Fibroblast of skin of scalp (primary cell): ENCODE results near the gene CRYBG2. TPM values are rescaled to one million over a fixed set of nuclear protein-coding genes. Genes with fewer than 3 reads are reported as not detected.
"Not testable (repeated sequence)": the region's sequence is repeated elsewhere in the genome, so short reads cannot be mapped to it uniquely, and the experiment has no call there.

Source experiments
- DNase-seq: peaks from one replicate; pipeline ENCODE4 v3.0.0-alpha.2; 2013
- polyA plus RNA-seq, 2 experiments: library from polyadenylated mRNA; unstranded; fragments of 120-200 nt; gene quantifications; one replicate each; pipeline ENCODE4 v1.2.1, GENCODE V29; 2013; ENCODE audit not compliant: insufficient read length in 2 of 2

CRYBG2 gene
- not detected for polyA plus RNA-seq (2013, experiment 1 of 2; ENCODE audit: insufficient read length)
- polyA plus RNA-seq (2013, experiment 2 of 2; ENCODE audit: insufficient read length) = 0.04 TPM

DNA sequence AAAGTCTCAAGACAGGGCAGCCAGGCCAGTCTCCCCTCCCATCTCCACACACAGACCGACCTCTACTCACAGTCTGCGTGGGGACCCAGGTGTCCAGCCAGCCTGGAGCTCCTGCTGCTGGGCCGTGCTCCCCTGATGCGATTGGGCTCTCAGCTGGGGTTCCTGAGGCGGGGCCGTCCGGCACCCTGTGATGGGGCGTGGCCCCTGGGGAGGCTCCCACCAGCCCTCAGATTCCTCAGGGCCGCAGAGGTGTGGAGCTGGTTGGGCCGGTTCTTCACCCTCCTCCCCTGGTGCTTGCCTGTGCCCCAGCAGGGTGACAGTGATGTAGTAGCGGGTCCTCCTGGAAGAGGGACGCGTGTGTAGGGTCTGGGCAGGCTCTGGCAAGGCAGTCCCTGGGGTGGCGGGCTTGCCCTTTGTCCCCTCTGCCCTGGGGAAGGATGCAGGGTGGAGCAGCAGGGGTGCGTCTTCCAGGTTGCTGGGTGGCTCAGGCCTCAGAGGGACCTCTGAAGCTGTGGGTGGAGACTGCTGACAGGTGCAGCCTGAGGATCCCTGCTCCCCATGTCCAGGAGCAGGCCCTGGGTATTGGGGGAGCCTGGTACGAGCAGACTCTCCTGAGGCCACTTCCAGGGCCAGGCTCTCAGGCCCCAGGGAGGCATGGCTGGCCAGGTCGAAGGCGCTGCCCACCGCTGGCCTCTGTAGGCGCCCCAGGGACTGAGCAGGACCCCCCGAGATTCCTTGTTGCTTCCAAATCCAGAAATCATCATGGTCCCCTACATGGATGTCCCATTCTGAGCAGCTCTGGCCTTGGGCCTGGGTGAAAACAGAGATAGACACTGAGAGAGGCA, at the start of gene CRYBG2:
TSS of gene CRYBG2 (minus strand) at position 155 of the 845 bp plus-strand sequence. CDS start 7,473 bp downstream, outside the sequence.
- DNase-seq = no peak

DNA sequence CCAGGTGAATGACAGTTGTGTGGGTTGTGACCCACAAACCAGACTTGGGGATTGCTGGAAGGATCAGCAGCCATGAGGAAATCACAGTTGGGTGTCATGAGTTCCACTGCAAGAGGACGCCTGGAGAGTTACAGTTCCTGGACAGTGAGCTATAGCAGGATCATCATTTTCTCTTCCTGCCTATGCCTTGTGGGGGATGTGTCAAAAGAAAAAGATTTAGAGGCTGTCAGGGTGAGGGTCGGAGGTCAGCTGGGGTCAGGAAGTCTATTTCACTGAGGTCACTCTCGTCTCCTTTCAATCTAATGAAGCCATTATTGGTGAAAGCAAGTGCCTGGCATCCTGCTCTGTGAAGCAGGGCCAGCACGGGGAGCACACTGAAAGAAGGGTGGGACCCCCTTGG, 49.7 kb upstream of the CRYBG2 start:
- DNase-seq = no peak

GRCh38 chr1:26401891-26402290, 48.0 kb upstream of the CRYBG2 start:
- DNase-seq = no peak

GRCh38 chr1:26399034-26399433, 45.1 kb upstream of the CRYBG2 start:
- no peak for DNase-seq

GRCh38 chr1:26395754-26396153, 41.8 kb upstream of the CRYBG2 start:
- DNase-seq = no peak

GRCh38 chr1:26391450-26391849, 37.5 kb upstream of the CRYBG2 start:
- peak; percentile 63 for DNase-seq

GRCh38 chr1:26389604-26390247, 35.8 kb upstream of the CRYBG2 start:
- no peak for DNase-seq

DNA sequence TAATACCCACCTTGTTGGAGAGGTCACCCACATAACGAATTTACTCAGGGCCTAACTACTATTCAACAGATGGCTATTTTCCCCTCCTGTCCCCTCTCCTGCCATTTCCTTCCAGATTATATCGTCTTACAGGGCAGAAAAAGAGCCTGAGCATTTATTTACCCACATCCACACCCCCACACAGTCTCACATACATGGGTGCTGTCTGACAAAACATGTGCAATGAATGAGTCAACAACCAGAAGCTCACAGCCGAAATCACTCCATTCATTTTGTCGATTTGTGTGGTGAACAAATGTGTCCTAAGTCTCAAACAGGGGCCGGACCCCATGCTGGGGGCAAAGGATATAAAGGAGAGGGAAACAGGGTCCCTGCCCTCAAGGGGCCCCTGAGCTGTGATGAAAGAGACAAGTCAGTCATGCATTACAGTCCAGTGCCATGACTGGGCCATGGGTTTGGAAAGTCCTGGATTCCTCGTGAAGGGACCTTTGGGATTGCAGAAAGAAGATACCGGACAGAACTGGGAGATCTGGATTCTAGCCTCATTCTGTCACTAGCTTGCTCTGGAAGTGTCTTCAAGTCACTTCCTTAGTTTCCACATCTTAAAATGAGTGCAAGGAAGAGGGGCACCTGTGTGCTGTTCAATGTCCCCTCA, 35.0 kb upstream of the CRYBG2 start:
- no peak for DNase-seq

- DNase-seq = no peak
Observed at GRCh38 chr1:26387447-26387846, 33.5 kb upstream of the CRYBG2 start.

DNA sequence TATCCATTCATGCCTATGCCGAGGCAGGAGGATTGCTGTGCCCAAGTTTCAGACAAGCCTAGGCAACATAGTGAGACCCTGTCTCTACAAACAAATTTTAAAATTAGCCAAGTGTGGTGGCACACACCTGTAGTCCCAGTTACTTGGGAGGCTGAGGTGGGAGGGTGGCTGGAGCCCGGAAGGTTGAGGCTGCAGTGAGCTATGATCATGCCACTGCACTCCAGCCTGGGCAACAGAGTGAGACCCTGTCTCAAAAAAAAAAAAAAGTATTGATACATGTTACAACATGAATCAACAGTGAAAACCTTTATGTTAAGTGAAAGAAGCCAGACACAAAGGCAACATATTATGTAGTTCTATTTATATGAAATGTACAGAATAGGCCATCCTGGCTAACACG, 31.1 kb upstream of the CRYBG2 start:
- DNase-seq = not testable (repeated sequence)

- no peak for DNase-seq
Observed at GRCh38 chr1:26384076-26384475, 30.1 kb upstream of the CRYBG2 start.

- DNase-seq = no peak
Observed at GRCh38 chr1:26378879-26379251, 24.9 kb upstream of the CRYBG2 start.

- DNase-seq = peak; percentile 99
Observed at GRCh38 chr1:26378088-26378878, 24.4 kb upstream of the CRYBG2 start.

DNA sequence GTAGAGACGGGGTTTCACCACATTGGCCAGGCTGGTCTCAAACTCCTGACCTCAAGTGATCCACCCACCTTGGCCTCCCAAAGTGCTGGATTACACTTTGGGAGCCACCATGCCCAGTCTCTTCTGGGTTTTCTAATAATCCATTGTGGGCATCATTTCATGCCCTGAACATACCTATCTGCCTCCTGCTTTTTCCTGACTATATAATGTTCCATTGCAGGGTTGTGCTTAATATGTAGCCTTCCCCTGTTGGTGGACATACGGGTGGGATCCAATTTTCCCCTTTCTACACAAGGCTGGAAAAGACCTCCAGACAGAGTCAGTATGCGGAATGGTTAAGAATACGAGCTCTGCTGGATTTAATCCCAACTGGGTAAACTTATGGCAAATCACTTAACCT, 22.1 kb upstream of the CRYBG2 start:
- DNase-seq = no peak

- DNase-seq = no peak
Observed at GRCh38 chr1:26375081-26375480, 21.2 kb upstream of the CRYBG2 start.

DNA sequence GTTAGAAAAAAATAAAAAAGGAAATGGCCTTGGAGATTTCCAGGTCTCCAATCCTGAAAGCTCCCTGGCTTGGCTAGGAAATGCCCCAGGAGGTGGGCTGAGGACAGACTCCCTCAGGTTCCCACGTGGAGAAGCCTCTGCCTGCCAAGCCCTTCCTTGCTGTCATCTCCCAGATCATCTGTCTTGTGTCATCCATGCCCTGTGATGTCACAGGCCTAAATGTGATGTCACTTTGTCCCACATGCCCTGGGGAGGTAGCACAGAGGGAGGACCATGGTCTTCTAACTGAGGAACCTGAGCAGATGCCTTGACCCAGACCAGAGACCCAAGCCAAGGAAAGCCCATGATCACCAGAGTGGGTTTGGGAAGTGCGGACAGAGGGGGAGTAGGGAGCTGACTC, 20.4 kb upstream of the CRYBG2 start:
- DNase-seq = not testable (repeated sequence)

GRCh38 chr1:26373789-26374188, 19.9 kb upstream of the CRYBG2 start:
- no peak for DNase-seq

GRCh38 chr1:26373281-26373680, 19.4 kb upstream of the CRYBG2 start:
- no peak for DNase-seq

DNA sequence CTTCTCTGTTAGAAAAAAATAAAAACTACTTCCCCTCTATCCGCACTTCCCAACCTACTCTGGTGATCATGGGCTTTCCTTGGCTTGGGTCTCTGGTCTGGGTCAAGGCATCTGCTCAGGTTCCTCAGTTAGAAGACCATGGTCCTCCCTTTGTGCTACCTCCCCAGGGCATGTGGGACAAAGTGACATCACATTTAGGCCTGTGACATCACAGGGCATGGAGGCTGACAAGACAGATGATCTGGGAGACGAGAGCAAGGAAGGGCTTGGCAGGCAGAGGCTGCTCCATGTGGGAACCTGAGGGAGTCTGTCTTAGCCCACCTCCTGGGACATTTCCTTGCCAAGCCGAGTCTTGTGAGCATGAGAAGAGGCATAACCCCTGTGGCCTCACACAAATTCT, 18.7 kb upstream of the CRYBG2 start, which contains the start of gene ZNF683:
TSS of gene ZNF683 (minus strand) at position 140 of the 400 bp plus-strand sequence. CDS start 4,179 bp downstream, outside the sequence.
- not testable (repeated sequence) for DNase-seq

DNA sequence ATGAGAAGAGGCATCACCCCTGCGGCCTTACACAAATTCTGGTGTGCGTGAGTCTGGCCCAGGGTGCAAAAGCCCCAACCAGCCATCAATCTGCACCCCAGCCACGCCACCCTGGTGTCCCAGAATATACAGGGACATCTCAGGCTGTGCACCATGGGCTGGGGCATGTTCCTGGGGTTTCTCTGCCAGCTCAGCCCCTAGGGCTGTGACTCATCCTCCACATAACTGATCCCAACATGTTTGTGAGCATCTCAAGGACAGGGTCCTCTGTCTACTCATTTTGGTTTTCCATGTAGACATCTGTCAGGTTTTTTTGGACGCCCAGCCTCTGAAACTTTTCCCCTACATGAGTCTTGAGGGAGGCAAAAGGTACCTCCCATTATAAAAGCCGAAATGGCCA, 18.1 kb upstream of the CRYBG2 start:
- no peak for DNase-seq

- DNase-seq = no peak
Observed at GRCh38 chr1:26370591-26371382, 16.9 kb upstream of the CRYBG2 start.

- DNase-seq = no peak
Observed at GRCh38 chr1:26368486-26368885, 14.6 kb upstream of the CRYBG2 start.
